GDM1 (cell line): ENCODE data around the gene MRPS5.
A peak's percentile ranks its signal among the peaks of the same experiment; 100 is the strongest.

Experiments
- DNase-seq: peaks from one replicate; lab custom pipeline; 2025; lab: John Stamatoyannopoulos, UW

Gene MRPS5

GRCh38 chr2:95087379-95087778 lies 34.2 kb downstream of the MRPS5 start:
- no peak for DNase-seq

- DNase-seq = no peak
These were observed 35.6 kb downstream of the MRPS5 start for GRCh38 chr2:95086017-95086416.

- no peak for DNase-seq
These were observed 39.1 kb downstream of the MRPS5 start for GRCh38 chr2:95082477-95082876.

GRCh38 chr2:95079199-95079683 lies 42.4 kb downstream of the MRPS5 start:
- DNase-seq = no peak

GRCh38 chr2:95077861-95078603 lies 43.6 kb downstream of the MRPS5 start:
- no peak for DNase-seq

GRCh38 chr2:95077530-95077825 lies 44.1 kb downstream of the MRPS5 start:
- DNase-seq = no peak

- DNase-seq = peak; percentile 10
These were observed 44.7 kb downstream of the MRPS5 start for GRCh38 chr2:95076705-95077529.

GRCh38 chr2:95075440-95076132 lies 46.0 kb downstream of the MRPS5 start:
- no peak for DNase-seq

- no peak for DNase-seq
These were observed 46.8 kb downstream of the MRPS5 start for GRCh38 chr2:95074663-95075439.

- no peak for DNase-seq
These were observed 47.5 kb downstream of the MRPS5 start for GRCh38 chr2:95073856-95074662.

- DNase-seq = no peak
These were observed 49.2 kb downstream of the MRPS5 start for GRCh38 chr2:95072424-95072823.

- DNase-seq = no peak
These were observed 49.8 kb downstream of the MRPS5 start for GRCh38 chr2:95071856-95072255.

- DNase-seq = no peak
These were observed 52.1 kb downstream of the MRPS5 start for GRCh38 chr2:95069465-95069864.

- no peak for DNase-seq
These were observed 53.4 kb downstream of the MRPS5 start for GRCh38 chr2:95068256-95068655.

- DNase-seq = no peak
These were observed 58.3 kb downstream of the MRPS5 start for GRCh38 chr2:95063086-95063958.

- DNase-seq = no peak
These were observed 59.1 kb downstream of the MRPS5 start for GRCh38 chr2:95062242-95063085.

GRCh38 chr2:95061601-95062183 lies 59.9 kb downstream of the MRPS5 start:
- no peak for DNase-seq

GRCh38 chr2:95061119-95061512 lies 60.5 kb downstream of the MRPS5 start:
- DNase-seq = no peak
